K562 (cell line): Measurements from ENCODE around the gene VDR. TPM values are rescaled to one million over a fixed set of nuclear protein-coding genes. Genes with fewer than 3 reads are reported as not detected.

Experiments
- ARID2 ChIP-seq: fragments of 450-650 bp; IDR thresholded peaks from 2 replicates; pipeline ENCODE4 v1.6.1; 2017; ENCODE audit warnings: antibody characterized with exemption, mild to moderate bottlenecking
- CCNT2 ChIP-seq: IDR thresholded peaks from 2 replicates; pipeline ENCODE4 v1.6.1; 2011; ENCODE audit warnings: borderline replicate concordance, low read depth, mild to moderate bottlenecking, moderate library complexity, mixed read lengths, low read length; ENCODE audit not compliant: insufficient read length; ENCODE audit errors: extremely low read depth
- CEBPB ChIP-seq: fragments of 450-650 bp; IDR thresholded peaks from 2 replicates; pipeline ENCODE4 v1.6.1; 2016; ENCODE audit warnings: missing genetic modification characterization, missing compliant biosample characterization
- COPS2 ChIP-seq: fragments of 450-650 bp; conservative IDR thresholded peaks from 2 replicates; pipeline ENCODE4 v1.6.1; 2016; ENCODE audit warnings: mild to moderate bottlenecking, moderate library complexity
- CXXC5 ChIP-seq: fragments of 250-450 bp; sonication (Bioruptor Pico); IDR thresholded peaks from 2 replicates; pipeline ENCODE4 v1.8.0; 2022; ENCODE audit warnings: inconsistent platforms, mild to moderate bottlenecking, moderate library complexity
- FOXA3 ChIP-seq, 2 experiments: fragments of 450-650 bp in 1 of 2; sonication (generic) in 1 of 2; formaldehyde crosslinking; IDR thresholded peaks in 1 of 2; conservative IDR thresholded peaks in 1 of 2; 2 replicates each; pipeline versions ENCODE4 v1.4.0 to v1.8.0; 2020 to 2022; ENCODE audit warnings: mild to moderate bottlenecking in 2 of 2, missing genetic modification reagents in 1 of 2
- HMG20B ChIP-seq: fragments of 250-450 bp; sonication (Bioruptor Pico); IDR thresholded peaks from 2 replicates; pipeline ENCODE4 v1.5.0; 2021; ENCODE audit warnings: mild to moderate bottlenecking
- KLF10 ChIP-seq: fragments of 250-450 bp; sonication (Bioruptor Pico); IDR thresholded peaks from 2 replicates; pipeline ENCODE4 v1.6.1; 2021; ENCODE audit warnings: matching md5 sums
- MAFK ChIP-seq: IDR thresholded peaks from 2 replicates; pipeline ENCODE4 v1.6.1; 2011; ENCODE audit warnings: low read length, improper control_type of control experiment
- MTA1 ChIP-seq: fragments of 450-650 bp; IDR thresholded peaks from 2 replicates; pipeline ENCODE4 v1.6.1; 2017; ENCODE audit warnings: borderline replicate concordance
- NFE2L1 ChIP-seq: fragments of 450-650 bp; IDR thresholded peaks from 2 replicates; pipeline ENCODE4 v1.6.1; 2016; ENCODE audit warnings: missing genetic modification characterization, low read depth, mild to moderate bottlenecking, missing compliant biosample characterization, moderate library complexity, borderline replicate concordance
- POLR2B ChIP-seq: fragments of 450-650 bp; IDR thresholded peaks from 2 replicates; pipeline ENCODE4 v1.6.1; 2018; ENCODE audit warnings: low read depth; ENCODE audit not compliant: partially characterized antibody
- PYGO2 ChIP-seq: fragments of 450-650 bp; IDR thresholded peaks from 2 replicates; pipeline ENCODE4 v1.6.1; 2016; ENCODE audit warnings: mild to moderate bottlenecking, missing genetic modification characterization, moderate library complexity, missing compliant biosample characterization
- RBFOX2 ChIP-seq: fragments of 200-400 bp; formaldehyde crosslinking; IDR thresholded peaks from 2 replicates; pipeline ENCODE4 v1.6.1; 2017; ENCODE audit warnings: low read depth, mild to moderate bottlenecking, low read length, moderate library complexity
- RBM39 ChIP-seq: fragments of 200-400 bp; formaldehyde crosslinking; optimal IDR thresholded peaks from 2 replicates; pipeline ENCODE3; 2018; ENCODE audit warnings: low read depth, low read length
- SMAD4 ChIP-seq: fragments of 250-450 bp; sonication (Bioruptor Pico); conservative IDR thresholded peaks from 2 replicates; pipeline ENCODE4 v1.8.0; 2021; ENCODE audit warnings: inconsistent platforms, mild to moderate bottlenecking, moderate library complexity
- TBP ChIP-seq: optimal IDR thresholded peaks from 2 replicates; pipeline ENCODE3; 2011; ENCODE audit warnings: low read depth, low read length, improper control_type of control experiment
- ZNF23 ChIP-seq: fragments of 250-450 bp; sonication (Bioruptor Pico); IDR thresholded peaks from 2 replicates; pipeline ENCODE4 v1.4.0; 2020; ENCODE audit warnings: mild to moderate bottlenecking
- ZNF239 ChIP-seq: fragments of 250-450 bp; sonication (Bioruptor Pico); IDR thresholded peaks from 2 replicates; pipeline ENCODE4 v1.4.0; 2020; ENCODE audit warnings: mild to moderate bottlenecking
- ZNF282 ChIP-seq: sonication (generic); formaldehyde crosslinking; IDR thresholded peaks from 2 replicates; pipeline ENCODE4 v1.8.1; 2023; ENCODE audit warnings: missing genetic modification reagents
- ZNF41 ChIP-seq: fragments of 250-450 bp; sonication (Bioruptor Pico); conservative IDR thresholded peaks from 2 replicates; pipeline ENCODE4 v1.4.0; 2020; ENCODE audit warnings: mild to moderate bottlenecking
- ZNF561 ChIP-seq: fragments of 450-650 bp; formaldehyde crosslinking; conservative IDR thresholded peaks from 2 replicates; pipeline ENCODE4 v1.4.0; 2020; ENCODE audit warnings: mild to moderate bottlenecking, moderate library complexity
- ZNF586 ChIP-seq: fragments of 450-650 bp; formaldehyde crosslinking; conservative IDR thresholded peaks from 2 replicates; pipeline ENCODE4 v1.4.0; 2020; ENCODE audit warnings: mild to moderate bottlenecking, moderate library complexity
- polyA plus RNA-seq, 8 experiments: library from polyadenylated mRNA; depleted of rRNA in 4 of 8; stranded (reverse) in 5 of 8; unstranded in 3 of 8; fragments of >200 nt; fragmentation: Nextera tagmentation in 2 of 8; fragmentation: Illumina TruSeq in 1 of 8; extraction: Ambion mirVana in 2 of 8; extraction: Trizol in 1 of 8; gene quantifications; 2 replicates each; pipeline versions ENCODE4 v1.2.1 to v1.2.3, GENCODE V29; 2011 to 2014; ENCODE audit warnings: inconsistent platforms in 1 of 8, missing spikeins in 1 of 8
- total RNA-seq, 7 experiments: library from RNA; depleted of rRNA in 6 of 7; stranded (reverse); fragments of >200 nt in 6 of 7; fragmentation: Illumina TruSeq in 2 of 7; extraction: Trizol in 2 of 7; gene quantifications; 2 replicates each; pipeline versions ENCODE4 v1.2.1 to v1.2.3, GENCODE V29; 2011 to 2021; ENCODE audit warnings: low replicate concordance in 1 of 7
- TF ChIP-seq, protein P1 (sequence below): fragments of 250-450 bp; sonication (Bioruptor Pico); IDR thresholded peaks from 2 replicates; pipeline ENCODE4 v1.9.0; 2021; ENCODE audit warnings: mild to moderate bottlenecking
- TF ChIP-seq, protein P2 (sequence below): fragments of 200-800 bp; sonication (Bioruptor generic); IDR thresholded peaks from 2 replicates; pipeline ENCODE4 v1.6.1; 2017; ENCODE audit warnings: missing genetic modification characterization, missing compliant biosample characterization
- TF ChIP-seq, protein P3 (sequence below): fragments of 250-450 bp; sonication (Bioruptor Pico); IDR thresholded peaks from 2 replicates; pipeline ENCODE4 v1.4.0; 2020; ENCODE audit warnings: mild to moderate bottlenecking, moderate library complexity

VDR gene
- total and polyA plus RNA-seq, 9 of the 15 experiments (the other 6 are each of a cell fraction or from before 2014, with no cell fraction given) = 0.61 to 4.8 (median 2.0) TPM

DNA sequence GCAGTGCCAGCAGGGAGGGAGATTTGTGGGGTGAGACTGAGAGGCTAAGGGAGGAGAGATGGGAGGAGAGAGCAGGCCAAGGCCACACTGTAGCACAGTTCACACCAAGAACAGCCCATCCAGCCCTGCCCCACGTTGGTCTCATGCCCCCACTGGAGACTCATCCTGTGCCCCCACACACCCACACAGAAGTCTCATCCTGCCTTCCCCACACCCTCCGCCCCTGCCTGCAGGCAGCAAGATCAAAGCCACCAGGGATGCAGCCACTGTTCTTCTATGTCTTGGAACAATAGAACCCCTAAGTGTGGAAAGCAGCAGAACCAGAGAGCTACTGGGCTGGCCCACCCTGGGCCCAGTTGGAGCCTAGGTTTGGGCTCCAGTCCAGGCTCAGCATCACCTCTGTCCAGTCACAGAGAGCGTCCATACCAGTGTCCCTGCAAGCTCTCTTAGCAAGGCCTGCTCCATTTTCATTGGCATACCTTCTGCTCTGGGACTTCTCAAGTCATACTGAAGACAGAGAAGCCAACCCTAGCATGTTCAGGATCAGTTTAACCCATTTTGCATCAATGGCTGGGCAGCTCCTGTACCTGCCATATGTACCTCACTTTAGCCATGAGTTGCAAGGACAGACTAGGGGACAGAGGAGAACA, 53.4 kb downstream of the VDR start (continued):
- TF ChIP-seq ZNF282 (CRISPR knock-in tag) (no peak), POLR2B (no peak), RBFOX2 (no peak), RBM39 (no peak), CCNT2 (no peak), SMAD4 (CRISPR knock-in tag) (peak; percentile 70), MTA1 (no peak), HMG20B (CRISPR knock-in tag) (no peak), ZNF41 (CRISPR knock-in tag) (no peak), ZNF586 (CRISPR knock-in tag) (no peak), ZNF239 (CRISPR knock-in tag) (0 out of 2 replicates have a peak, but pooled peaks have one; percentile 9), TBP (no peak), PYGO2 (tag) (0 out of 2 replicates have a peak, but pooled peaks have one; percentile 27), CEBPB (no peak), ARID2 (no peak), COPS2 (no peak), MAFK (no peak), CXXC5 (CRISPR knock-in tag) (peak; percentile 34; the same call in 1 of the 2 replicates), KLF10 (CRISPR knock-in tag) (no peak), NFE2L1 (no peak), ZNF561 (0 out of 2 replicates have a peak, but pooled peaks have one; percentile 29), FOXA3 (CRISPR knock-in tag; conservative IDR thresholded peaks at IDR 0.05 in 1 of 2, IDR thresholded peaks at IDR 0.05 in 1 of 2) (no peak), ZNF23 (CRISPR knock-in tag) (no peak)
- TF ChIP-seq, protein P1, sequence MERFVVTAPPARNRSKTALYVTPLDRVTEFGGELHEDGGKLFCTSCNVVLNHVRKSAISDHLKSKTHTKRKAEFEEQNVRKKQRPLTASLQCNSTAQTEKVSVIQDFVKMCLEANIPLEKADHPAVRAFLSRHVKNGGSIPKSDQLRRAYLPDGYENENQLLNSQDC (CRISPR knock-in tag) = no peak
- TF ChIP-seq, protein P2, sequence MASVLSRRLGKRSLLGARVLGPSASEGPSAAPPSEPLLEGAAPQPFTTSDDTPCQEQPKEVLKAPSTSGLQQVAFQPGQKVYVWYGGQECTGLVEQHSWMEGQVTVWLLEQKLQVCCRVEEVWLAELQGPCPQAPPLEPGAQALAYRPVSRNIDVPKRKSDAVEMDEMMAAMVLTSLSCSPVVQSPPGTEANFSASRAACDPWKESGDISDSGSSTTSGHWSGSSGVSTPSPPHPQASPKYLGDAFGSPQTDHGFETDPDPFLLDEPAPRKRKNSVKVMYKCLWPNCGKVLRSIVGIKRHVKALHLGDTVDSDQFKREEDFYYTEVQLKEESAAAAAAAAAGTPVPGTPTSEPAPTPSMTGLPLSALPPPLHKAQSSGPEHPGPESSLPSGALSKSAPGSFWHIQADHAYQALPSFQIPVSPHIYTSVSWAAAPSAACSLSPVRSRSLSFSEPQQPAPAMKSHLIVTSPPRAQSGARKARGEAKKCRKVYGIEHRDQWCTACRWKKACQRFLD (CRISPR knock-in tag) = no peak
- TF ChIP-seq, protein P3, sequence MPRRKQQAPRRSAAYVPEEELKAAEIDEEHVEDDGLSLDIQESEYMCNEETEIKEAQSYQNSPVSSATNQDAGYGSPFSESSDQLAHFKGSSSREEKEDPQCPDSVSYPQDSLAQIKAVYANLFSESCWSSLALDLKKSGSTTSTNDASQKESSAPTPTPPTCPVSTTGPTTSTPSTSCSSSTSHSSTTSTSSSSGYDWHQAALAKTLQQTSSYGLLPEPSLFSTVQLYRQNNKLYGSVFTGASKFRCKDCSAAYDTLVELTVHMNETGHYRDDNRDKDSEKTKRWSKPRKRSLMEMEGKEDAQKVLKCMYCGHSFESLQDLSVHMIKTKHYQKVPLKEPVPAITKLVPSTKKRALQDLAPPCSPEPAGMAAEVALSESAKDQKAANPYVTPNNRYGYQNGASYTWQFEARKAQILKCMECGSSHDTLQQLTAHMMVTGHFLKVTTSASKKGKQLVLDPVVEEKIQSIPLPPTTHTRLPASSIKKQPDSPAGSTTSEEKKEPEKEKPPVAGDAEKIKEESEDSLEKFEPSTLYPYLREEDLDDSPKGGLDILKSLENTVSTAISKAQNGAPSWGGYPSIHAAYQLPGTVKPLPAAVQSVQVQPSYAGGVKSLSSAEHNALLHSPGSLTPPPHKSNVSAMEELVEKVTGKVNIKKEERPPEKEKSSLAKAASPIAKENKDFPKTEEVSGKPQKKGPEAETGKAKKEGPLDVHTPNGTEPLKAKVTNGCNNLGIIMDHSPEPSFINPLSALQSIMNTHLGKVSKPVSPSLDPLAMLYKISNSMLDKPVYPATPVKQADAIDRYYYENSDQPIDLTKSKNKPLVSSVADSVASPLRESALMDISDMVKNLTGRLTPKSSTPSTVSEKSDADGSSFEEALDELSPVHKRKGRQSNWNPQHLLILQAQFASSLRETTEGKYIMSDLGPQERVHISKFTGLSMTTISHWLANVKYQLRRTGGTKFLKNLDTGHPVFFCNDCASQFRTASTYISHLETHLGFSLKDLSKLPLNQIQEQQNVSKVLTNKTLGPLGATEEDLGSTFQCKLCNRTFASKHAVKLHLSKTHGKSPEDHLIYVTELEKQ (CRISPR knock-in tag) = no peak
